ENCODE measurements around the gene PRDM11. TPM values are rescaled to one million over a fixed set of nuclear protein-coding genes. Genes with fewer than 3 reads are reported as not detected.

The PRDM11 gene
- total RNA-seq, 6 experiments from 2014 or later, result 1.4 to 4.1 (median 3.8) TPM

GRCh38 chr11:45260071-45260470 lies 113.6 kb downstream of the PRDM11 start:
- intact Hi-C loops (cut with DNase I), result no loop called here
- TF ChIP-seq CTCF (IDR thresholded peaks at IDR 0.05) (no peak), POLR2A (IDR thresholded peaks at IDR 0.05) (no peak)
- no peak for ATAC-seq
- no peak overlapping the region for H3K4me3 ChIP-seq
- H3K27ac ChIP-seq, result no peak overlapping the region
- no peaks in the 10 kb centered on the region for H3K4me1 ChIP-seq
- H3K9me3 ChIP-seq, result no peaks in the 10 kb centered on the region
- no peaks in the 10 kb centered on the region for H3K27me3 ChIP-seq
- no peak for DNase-seq
- H3K36me3 ChIP-seq, result no peaks in the 10 kb centered on the region

DNA sequence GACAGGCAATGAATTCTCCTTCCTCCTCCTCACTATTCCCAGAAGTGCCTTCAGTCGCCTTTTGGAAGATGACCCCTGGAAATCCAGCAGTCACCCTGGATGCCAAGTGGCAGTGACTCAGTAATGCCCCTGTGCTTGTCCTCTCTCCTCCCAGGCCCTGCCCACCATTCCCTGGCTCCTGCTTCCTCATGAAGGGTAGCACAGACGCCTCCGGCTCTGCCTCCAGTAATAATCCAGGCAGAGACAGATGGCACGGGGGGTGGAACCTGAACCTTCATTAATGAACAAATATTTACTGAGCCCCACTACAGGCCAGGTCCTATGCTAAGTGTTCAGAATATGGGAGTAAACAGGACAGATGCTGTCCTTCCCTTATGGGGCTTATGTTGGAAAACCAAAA lies 116.5 kb downstream of the PRDM11 start:
- Histone ChIP-seq H3K4me3 (no peak overlapping the region), H3K27me3 (no peaks in the 10 kb centered on the region), H3K27ac (no peak overlapping the region), H3K9me3 (no peaks in the 10 kb centered on the region), H3K4me1 (no peaks in the 10 kb centered on the region), H3K36me3 (no peaks in the 10 kb centered on the region)
- DNase-seq (no peak), ATAC-seq (no peak)
- WGBS (ENCODE audit: insufficient coverage, low coverage, low lambda C conversion rate, missing lambda C conversion rate), result 48% methylated on average over 4 of the region's 4 CpGs
- intact Hi-C loops (cut with DNase I), result no loop called here
- TF ChIP-seq POLR2A (IDR thresholded peaks at IDR 0.05), result no peak
- no peak for TF ChIP-seq CTCF (IDR thresholded peaks at IDR 0.05)

DNA sequence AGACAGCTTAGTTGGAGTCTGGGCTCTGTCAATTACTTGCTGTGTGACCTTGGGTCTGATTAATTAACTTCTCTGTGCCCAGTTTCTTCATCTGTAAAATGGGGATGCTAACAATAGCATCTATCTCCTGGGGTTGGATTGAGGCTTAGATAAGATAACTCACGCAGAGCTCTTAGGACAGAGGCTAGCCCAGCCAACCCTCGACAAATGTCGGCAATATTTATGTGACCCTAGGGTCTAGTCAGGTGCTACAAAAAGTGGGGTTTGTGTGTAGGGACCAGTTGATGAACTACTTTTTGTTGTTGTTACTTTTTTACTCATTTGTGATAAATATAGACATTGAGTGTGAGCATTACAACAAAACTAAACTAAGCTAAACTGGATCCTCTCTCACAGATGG lies 117.3 kb downstream of the PRDM11 start:
- Histone ChIP-seq H3K36me3 (no peaks in the 10 kb centered on the region), H3K27ac (no peak overlapping the region)
- ATAC-seq, result no peak

GRCh38 chr11:45264839-45265515 lies 118.5 kb downstream of the PRDM11 start:
- DNase-seq (no peak), ATAC-seq (peak in 1 of 4 donors; percentile 68)
- Histone ChIP-seq H3K36me3 (no peaks in the 10 kb centered on the region), H3K27me3 (no peaks in the 10 kb centered on the region), H3K4me3 (no peak overlapping the region), H3K27ac (no peak overlapping the region), H3K9me3 (no peaks in the 10 kb centered on the region), H3K4me1 (no peaks in the 10 kb centered on the region)
- WGBS (ENCODE audit: insufficient coverage, low coverage, low lambda C conversion rate, missing lambda C conversion rate), result 43% methylated on average over 8 of the region's 11 CpGs
- intact Hi-C loops (cut with DNase I), result no loop called here
- no peak for TF ChIP-seq POLR2A (IDR thresholded peaks at IDR 0.05)
- TF ChIP-seq CTCF (IDR thresholded peaks at IDR 0.05), result no peak

More for the DNA sequence above, 117.3 kb downstream of the PRDM11 start:
- Histone ChIP-seq H3K4me1 (no peaks in the 10 kb centered on the region), H3K27me3 (no peaks in the 10 kb centered on the region), H3K4me3 (no peak overlapping the region), H3K9me3 (no peaks in the 10 kb centered on the region)
- no peak for TF ChIP-seq POLR2A (IDR thresholded peaks at IDR 0.05)
- no peak for TF ChIP-seq CTCF (IDR thresholded peaks at IDR 0.05)
- DNase-seq, result no peak
- intact Hi-C loops (cut with DNase I), result no loop called here
- WGBS (ENCODE audit: insufficient coverage, low coverage, low lambda C conversion rate, missing lambda C conversion rate), result 79% methylated on average over 3 of the region's 3 CpGs

Data from right lobe of liver (tissue), 6 donors.